Neural cell (in vitro differentiated cells): ENCODE measurements around the gene CNTN4. TPM values are rescaled to one million over a fixed set of nuclear protein-coding genes. Genes with fewer than 3 reads are reported as not detected.

ENCODE experiments used
- H2AFZ ChIP-seq: fragments of 200-600, 300-800 bp; sonication (generic), shearing (Covaris generic); 2 replicates; pipeline ENCODE4 v1.6.0; 2014; ENCODE audit warnings: low read depth, mild to moderate bottlenecking, antibody characterized with exemption, low read length, moderate library complexity
- H3F3A ChIP-seq: fragments of 200-600 bp; shearing (Covaris generic); 2 replicates; pipeline ENCODE4 v1.6.1; 2016; ENCODE audit warnings: mild to moderate bottlenecking, moderate library complexity, mixed read lengths, antibody characterized with exemption, low read length; ENCODE audit not compliant: insufficient read depth, poor library complexity, severe bottlenecking
- H3K27ac ChIP-seq: fragments of 200-600, 300-800 bp; sonication (generic), shearing (Covaris generic); 2 replicates; pipeline ENCODE4 v1.5.1; 2014; ENCODE audit warnings: mild to moderate bottlenecking, low read length, moderate library complexity
- H3K27me3 ChIP-seq: fragments of 300-800, 200-600 bp; sonication (generic), shearing (Covaris generic); 2 replicates; pipeline ENCODE4 v1.6.0; 2014; ENCODE audit warnings: mild to moderate bottlenecking, low read depth, low read length, moderate library complexity; ENCODE audit not compliant: insufficient read depth
- H3K36me3 ChIP-seq: fragments of 300-800, 200-600 bp; sonication (generic), shearing (Covaris generic); 2 replicates; pipeline ENCODE4 v1.5.1; 2014; ENCODE audit warnings: mild to moderate bottlenecking, antibody characterized with exemption, low read length, moderate library complexity; ENCODE audit not compliant: insufficient read depth
- H3K4me2 ChIP-seq: fragments of 300-800, 200-600 bp; sonication (generic), shearing (Covaris generic); 2 replicates; pipeline ENCODE4 v1.6.0; 2014; ENCODE audit warnings: mild to moderate bottlenecking, low read length
- H3K4me3 ChIP-seq: fragments of 300-800, 200-600 bp; sonication (generic), shearing (Covaris generic); 2 replicates; pipeline ENCODE4 v1.5.1; 2014; ENCODE audit warnings: mild to moderate bottlenecking, low read length, moderate library complexity
- H3K79me2 ChIP-seq: fragments of 200-600 bp; shearing (Covaris generic); replicated peaks from 2 replicates; pipeline ENCODE4 v1.6.0; 2014; ENCODE audit warnings: mild to moderate bottlenecking, low read length, moderate library complexity; ENCODE audit not compliant: insufficient read depth
- H3K9ac ChIP-seq: fragments of 300-800, 200-600 bp; sonication (generic), shearing (Covaris generic); 2 replicates; pipeline ENCODE4 v1.6.1; 2016; ENCODE audit warnings: mild to moderate bottlenecking, low read length, mixed read lengths
- H3K9me2 ChIP-seq: fragments of 200-600 bp; shearing (Covaris generic); 2 replicates; pipeline ENCODE4 v1.6.1; 2016; ENCODE audit warnings: mild to moderate bottlenecking, low read length, mixed read lengths; ENCODE audit not compliant: insufficient read depth
- H3K9me3 ChIP-seq: fragments of 200-600, 300-800 bp; sonication (generic), shearing (Covaris generic); 2 replicates; pipeline ENCODE4 v1.6.1; 2016; ENCODE audit warnings: mild to moderate bottlenecking, mixed run types, low read length, moderate library complexity, mixed read lengths
- H4K20me1 ChIP-seq: fragments of 200-600 bp; shearing (Covaris generic); 2 replicates; pipeline ENCODE4 v1.6.1; 2016; ENCODE audit warnings: mild to moderate bottlenecking, mixed run types; ENCODE audit not compliant: insufficient read depth
- EP300 ChIP-seq: fragments of 450-650 bp; conservative IDR thresholded peaks from 2 replicates; pipeline ENCODE4 v1.6.1; 2014; ENCODE audit warnings: antibody characterized with exemption, mild to moderate bottlenecking, moderate library complexity; ENCODE audit not compliant: poor library complexity, severe bottlenecking
- EZH2 ChIP-seq: fragments of 200-600, 300-800 bp; shearing (Covaris generic), sonication (generic); IDR thresholded peaks from 2 replicates; pipeline ENCODE4 v1.6.1; 2014; ENCODE audit warnings: antibody characterized with exemption, low read length, borderline replicate concordance, mild to moderate bottlenecking; ENCODE audit not compliant: insufficient read depth, poor library complexity, severe bottlenecking
- MXI1 ChIP-seq: fragments of 450-650 bp; conservative IDR thresholded peaks from 2 replicates; pipeline ENCODE4 v1.6.1; 2014; ENCODE audit warnings: antibody characterized with exemption, mild to moderate bottlenecking; ENCODE audit not compliant: poor library complexity, severe bottlenecking
- POLR2AphosphoS5 ChIP-seq: IDR thresholded peaks from 2 replicates; pipeline ENCODE4 v1.6.1; 2012
- RAD21 ChIP-seq: fragments of 450-650 bp; conservative IDR thresholded peaks from 2 replicates; pipeline ENCODE4 v1.6.1; 2014; ENCODE audit warnings: antibody characterized with exemption, mild to moderate bottlenecking, moderate library complexity
- SMC3 ChIP-seq: fragments of 450-650 bp; conservative IDR thresholded peaks from 2 replicates; pipeline ENCODE4 v1.6.1; 2014; ENCODE audit warnings: antibody characterized with exemption, mild to moderate bottlenecking, moderate library complexity; ENCODE audit not compliant: poor library complexity
- TAF1 ChIP-seq: IDR thresholded peaks from 2 replicates; pipeline ENCODE4 v1.6.1; 2012; ENCODE audit warnings: low read depth
- polyA plus RNA-seq: library from polyadenylated mRNA; depleted of rRNA; stranded (reverse); fragments of >200 nt; gene quantifications from 2 replicates; pipeline ENCODE4 v1.2.3, GENCODE V29; 2014
- TF ChIP-seq, protein P1 (sequence below): IDR thresholded peaks from 2 replicates; pipeline ENCODE4 v1.6.1; 2012; ENCODE audit warnings: borderline replicate concordance
- TF ChIP-seq, protein P2 (sequence below): fragments of 450-650 bp; IDR thresholded peaks from 2 replicates; pipeline ENCODE4 v1.5.1; 2014; ENCODE audit warnings: antibody characterized with exemption, mild to moderate bottlenecking, moderate library complexity; ENCODE audit not compliant: poor library complexity, severe bottlenecking

CNTN4 gene
- polyA plus RNA-seq, 1 donor from 2014 or later = 10.6 TPM

DNA sequence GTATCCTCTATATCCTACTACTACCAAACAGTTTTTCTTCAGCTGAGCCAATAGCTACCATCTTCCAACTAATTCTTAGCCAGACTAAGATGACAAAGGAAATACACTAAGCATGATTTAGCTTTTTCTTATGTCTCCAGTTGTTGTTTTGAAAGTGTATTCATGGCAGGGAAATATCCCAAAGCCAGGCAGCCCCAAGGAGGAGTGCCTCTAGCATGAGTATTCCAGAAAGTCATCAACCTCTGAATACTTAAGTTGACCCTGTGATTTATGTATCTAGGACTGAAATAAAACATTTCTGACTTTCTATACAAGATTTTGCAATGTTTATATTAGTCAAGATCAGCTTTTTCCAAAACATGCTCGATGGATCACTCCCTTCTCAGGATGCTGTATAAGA lies 562.4 kb downstream of the CNTN4 start:
- H3K36me3 ChIP-seq = no peaks in the 10 kb centered on the region
- H3K4me2 ChIP-seq = no peak overlapping the region
- TF ChIP-seq RAD21 = no peak
- TF ChIP-seq MXI1 = no peak
- no peak for TF ChIP-seq TAF1
- no peak overlapping the region for H3K27ac ChIP-seq
- no peaks in the 10 kb centered on the region for H3K9me3 ChIP-seq
- no peaks in the 10 kb centered on the region for H3K79me2 ChIP-seq
- no peak overlapping the region for H3K4me3 ChIP-seq
- H3F3A ChIP-seq = no peaks in the 10 kb centered on the region
- H2AFZ ChIP-seq = no peak overlapping the region
- no peaks in the 10 kb centered on the region for H3K9me2 ChIP-seq
- H3K9ac ChIP-seq = no peak overlapping the region
- H4K20me1 ChIP-seq = no peaks in the 10 kb centered on the region
- H3K27me3 ChIP-seq = no peaks in the 10 kb centered on the region

DNA sequence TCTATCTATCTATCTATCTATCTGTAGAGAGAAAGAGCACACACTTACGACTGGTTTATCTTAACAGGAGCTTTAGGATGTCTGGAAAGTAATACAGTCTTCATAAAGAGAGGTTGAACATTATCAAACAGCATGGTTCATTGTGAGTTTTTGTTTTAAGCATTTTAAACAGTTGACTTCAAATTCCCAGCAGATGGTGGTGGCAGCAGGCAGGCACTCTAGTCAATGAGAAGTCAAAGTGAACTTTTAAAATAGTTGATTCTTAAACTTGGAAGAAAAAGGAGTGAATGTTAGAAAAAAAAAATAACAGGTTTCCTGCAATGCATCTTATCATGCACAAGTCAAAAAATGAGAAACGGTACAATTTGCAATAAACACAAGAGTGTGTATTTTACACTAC lies 578.8 kb downstream of the CNTN4 start:
- no peak overlapping the region for H2AFZ ChIP-seq
- H3K36me3 ChIP-seq = no peaks in the 10 kb centered on the region
- TF ChIP-seq MXI1 (no peak), RAD21 (no peak), TAF1 (no peak), SMC3 (no peak), EP300 (no peak), POLR2AphosphoS5 (no peak), EZH2 (no peak)
- TF ChIP-seq, protein P1, sequence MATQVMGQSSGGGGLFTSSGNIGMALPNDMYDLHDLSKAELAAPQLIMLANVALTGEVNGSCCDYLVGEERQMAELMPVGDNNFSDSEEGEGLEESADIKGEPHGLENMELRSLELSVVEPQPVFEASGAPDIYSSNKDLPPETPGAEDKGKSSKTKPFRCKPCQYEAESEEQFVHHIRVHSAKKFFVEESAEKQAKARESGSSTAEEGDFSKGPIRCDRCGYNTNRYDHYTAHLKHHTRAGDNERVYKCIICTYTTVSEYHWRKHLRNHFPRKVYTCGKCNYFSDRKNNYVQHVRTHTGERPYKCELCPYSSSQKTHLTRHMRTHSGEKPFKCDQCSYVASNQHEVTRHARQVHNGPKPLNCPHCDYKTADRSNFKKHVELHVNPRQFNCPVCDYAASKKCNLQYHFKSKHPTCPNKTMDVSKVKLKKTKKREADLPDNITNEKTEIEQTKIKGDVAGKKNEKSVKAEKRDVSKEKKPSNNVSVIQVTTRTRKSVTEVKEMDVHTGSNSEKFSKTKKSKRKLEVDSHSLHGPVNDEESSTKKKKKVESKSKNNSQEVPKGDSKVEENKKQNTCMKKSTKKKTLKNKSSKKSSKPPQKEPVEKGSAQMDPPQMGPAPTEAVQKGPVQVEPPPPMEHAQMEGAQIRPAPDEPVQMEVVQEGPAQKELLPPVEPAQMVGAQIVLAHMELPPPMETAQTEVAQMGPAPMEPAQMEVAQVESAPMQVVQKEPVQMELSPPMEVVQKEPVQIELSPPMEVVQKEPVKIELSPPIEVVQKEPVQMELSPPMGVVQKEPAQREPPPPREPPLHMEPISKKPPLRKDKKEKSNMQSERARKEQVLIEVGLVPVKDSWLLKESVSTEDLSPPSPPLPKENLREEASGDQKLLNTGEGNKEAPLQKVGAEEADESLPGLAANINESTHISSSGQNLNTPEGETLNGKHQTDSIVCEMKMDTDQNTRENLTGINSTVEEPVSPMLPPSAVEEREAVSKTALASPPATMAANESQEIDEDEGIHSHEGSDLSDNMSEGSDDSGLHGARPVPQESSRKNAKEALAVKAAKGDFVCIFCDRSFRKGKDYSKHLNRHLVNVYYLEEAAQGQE = no peak
- TF ChIP-seq, protein P2, sequence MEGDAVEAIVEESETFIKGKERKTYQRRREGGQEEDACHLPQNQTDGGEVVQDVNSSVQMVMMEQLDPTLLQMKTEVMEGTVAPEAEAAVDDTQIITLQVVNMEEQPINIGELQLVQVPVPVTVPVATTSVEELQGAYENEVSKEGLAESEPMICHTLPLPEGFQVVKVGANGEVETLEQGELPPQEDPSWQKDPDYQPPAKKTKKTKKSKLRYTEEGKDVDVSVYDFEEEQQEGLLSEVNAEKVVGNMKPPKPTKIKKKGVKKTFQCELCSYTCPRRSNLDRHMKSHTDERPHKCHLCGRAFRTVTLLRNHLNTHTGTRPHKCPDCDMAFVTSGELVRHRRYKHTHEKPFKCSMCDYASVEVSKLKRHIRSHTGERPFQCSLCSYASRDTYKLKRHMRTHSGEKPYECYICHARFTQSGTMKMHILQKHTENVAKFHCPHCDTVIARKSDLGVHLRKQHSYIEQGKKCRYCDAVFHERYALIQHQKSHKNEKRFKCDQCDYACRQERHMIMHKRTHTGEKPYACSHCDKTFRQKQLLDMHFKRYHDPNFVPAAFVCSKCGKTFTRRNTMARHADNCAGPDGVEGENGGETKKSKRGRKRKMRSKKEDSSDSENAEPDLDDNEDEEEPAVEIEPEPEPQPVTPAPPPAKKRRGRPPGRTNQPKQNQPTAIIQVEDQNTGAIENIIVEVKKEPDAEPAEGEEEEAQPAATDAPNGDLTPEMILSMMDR = no peak
- no peak overlapping the region for H3K4me3 ChIP-seq
- no peak overlapping the region for H3K9ac ChIP-seq
- no peak overlapping the region for H3K27ac ChIP-seq
- no peaks in the 10 kb centered on the region for H4K20me1 ChIP-seq
- H3K4me2 ChIP-seq = no peak overlapping the region
- H3K79me2 ChIP-seq = no peaks in the 10 kb centered on the region
- H3K9me2 ChIP-seq = no peaks in the 10 kb centered on the region
- H3F3A ChIP-seq = no peaks in the 10 kb centered on the region
- H3K27me3 ChIP-seq = no peaks in the 10 kb centered on the region
- H3K9me3 ChIP-seq = no peaks in the 10 kb centered on the region

DNA sequence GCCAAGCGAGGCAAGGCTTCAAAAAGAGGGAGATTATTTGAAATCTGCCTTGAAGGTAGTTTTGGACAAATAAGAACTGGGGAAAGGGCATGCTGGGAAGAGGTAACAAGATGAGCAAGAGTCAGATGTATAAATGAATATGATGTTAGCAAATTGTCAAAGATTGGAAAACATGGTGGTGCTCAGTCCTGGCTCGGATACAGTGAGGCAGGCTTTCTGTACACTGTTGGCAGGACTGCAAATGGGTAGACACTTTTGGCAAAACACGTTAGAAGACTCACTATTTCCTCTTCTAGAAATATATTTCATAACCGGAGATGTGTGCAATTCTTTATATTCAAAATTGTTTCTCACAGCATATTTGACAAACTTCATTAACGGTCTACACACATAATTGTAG lies 581.6 kb downstream of the CNTN4 start:
- Histone ChIP-seq H2AFZ (no peak overlapping the region), H3K9me3 (no peaks in the 10 kb centered on the region), H3K4me3 (no peak overlapping the region), H3K27me3 (no peaks in the 10 kb centered on the region), H3K79me2 (no peaks in the 10 kb centered on the region), H3K4me2 (no peak overlapping the region), H3K9me2 (no peaks in the 10 kb centered on the region), H3K27ac (no peak overlapping the region), H3F3A (no peaks in the 10 kb centered on the region), H3K36me3 (no peaks in the 10 kb centered on the region), H4K20me1 (no peaks in the 10 kb centered on the region), H3K9ac (no peak overlapping the region)
- no peak for TF ChIP-seq TAF1
- TF ChIP-seq, protein P2 = no peak
- no peak for TF ChIP-seq RAD21
- TF ChIP-seq MXI1 = no peak
- TF ChIP-seq, protein P1 = no peak
- TF ChIP-seq SMC3 = no peak
- no peak for TF ChIP-seq EZH2
